Fibroblast of lung (primary cell): ENCODE data around the gene TSPAN9.

Experiments used
- CTCF ChIP-seq, 2 donors: IDR thresholded peaks in 1 of 2; conservative IDR thresholded peaks in 1 of 2; 1 replicate in 1 of 2; 2 replicates in 1 of 2; pipeline ENCODE4 v1.5.1; 2011 to 2012; ENCODE audit warnings: low read length in 2 of 2, control low read depth in 1 of 2, inconsistent platforms in 1 of 2, low read depth in 1 of 2, mild to moderate bottlenecking in 1 of 2
- EZH2 ChIP-seq: IDR thresholded peaks from 2 replicates; pipeline ENCODE4 v1.5.1; 2012; ENCODE audit warnings: low read length, control low read depth, mild to moderate bottlenecking; ENCODE audit errors: missing control alignments

GRCh38 chr12:3134126-3134525 lies 56.9 kb downstream of the TSPAN9 start:
- TF ChIP-seq CTCF (conservative IDR thresholded peaks at IDR 0.05 in 1 of 2, IDR thresholded peaks at IDR 0.05 in 1 of 2; ENCODE audit: low read depth in 1 of 2, low read length in 2 of 2) (no peak), EZH2 (no peak)
